SK-N-SH (cell line): Measurements from ENCODE around the gene MRPL40.

Experiments
- CTCF ChIP-seq: fragments of 200-600 bp; sonication (generic); IDR thresholded peaks from 2 replicates; pipeline ENCODE4 v1.6.1; 2017; ENCODE audit warnings: antibody characterized with exemption, mild to moderate bottlenecking, moderate library complexity
- EP300 ChIP-seq, 2 experiments: IDR thresholded peaks; 2 replicates each; pipeline versions ENCODE4 v1.4.0 to v1.6.1; 2012; ENCODE audit warnings: borderline replicate concordance in 1 of 2, low read depth in 1 of 2, low read length in 1 of 2
- GATA2 ChIP-seq: sonication (generic); formaldehyde crosslinking; IDR thresholded peaks from 2 replicates; pipeline ENCODE4 v1.5.0; 2020; ENCODE audit warnings: mild to moderate bottlenecking, missing genetic modification reagents
- MXI1 ChIP-seq: IDR thresholded peaks from 2 replicates; pipeline ENCODE4 v1.6.1; 2012; ENCODE audit warnings: mild to moderate bottlenecking, low read depth, low read length, improper control_type of control experiment
- POLR2AphosphoS5 ChIP-seq: IDR thresholded peaks from 2 replicates; pipeline ENCODE4 v1.6.1; 2012; ENCODE audit warnings: low read depth, low read length
- RAD21 ChIP-seq: IDR thresholded peaks from 2 replicates; pipeline ENCODE4 v1.6.1; 2012; ENCODE audit warnings: mild to moderate bottlenecking, low read length
- RCOR1 ChIP-seq: fragments of 150-350 bp; IDR thresholded peaks from 2 replicates; pipeline ENCODE4 v1.6.1; 2017; ENCODE audit warnings: antibody characterized with exemption, low read length
- SMC3 ChIP-seq: IDR thresholded peaks from 2 replicates; pipeline ENCODE4 v1.6.1; 2012; ENCODE audit warnings: low read depth, low read length, improper control_type of control experiment
- USF1 ChIP-seq: IDR thresholded peaks from 2 replicates; pipeline ENCODE4 v1.4.0; 2012; ENCODE audit warnings: low read depth, borderline replicate concordance
- YY1 ChIP-seq: IDR thresholded peaks from 2 replicates; pipeline ENCODE4 v1.4.0; 2012; ENCODE audit warnings: low read depth, mild to moderate bottlenecking

- TF ChIP-seq CTCF (no peak), MXI1 (no peak), RCOR1 (no peak), RAD21 (no peak), YY1 (no peak), POLR2AphosphoS5 (no peak), GATA2 (CRISPR knock-in tag) (no peak), USF1 (no peak), SMC3 (no peak), EP300 (IDR thresholded peaks at IDR 0.05; ENCODE audit: borderline replicate concordance in 1 of 2, low read depth in 1 of 2, low read length in 1 of 2) (no peak)
These were observed 27.7 kb downstream of the MRPL40 start for GRCh38 chr22:19460036-19460435.
